HG02678 (cell line): ENCODE measurements around the gene GKN2.
A peak's percentile ranks its signal among the peaks of the same experiment; 100 is the strongest.

ENCODE experiments used
- ATAC-seq: cut with Tn5 transposase; IDR thresholded peaks from one replicate; pipeline ENCODE4 v1.9.1; 2021; ENCODE audit warnings: mild to moderate bottlenecking, moderate library complexity; ENCODE audit not compliant: unreplicated experiment

Gene GKN2

GRCh38 chr2:68921646-68922045 lies 31.0 kb downstream of the GKN2 start:
- ATAC-seq: no peak

- no peak for ATAC-seq
Measured at GRCh38 chr2:68920481-68921170, 32.1 kb downstream of the GKN2 start.

GRCh38 chr2:68918497-68918896 lies 34.2 kb downstream of the GKN2 start:
- no peak for ATAC-seq

- ATAC-seq: no peak
Measured at GRCh38 chr2:68917034-68917718, 35.5 kb downstream of the GKN2 start.

GRCh38 chr2:68916226-68916625 lies 36.5 kb downstream of the GKN2 start:
- no peak for ATAC-seq

- ATAC-seq: no peak
Measured at GRCh38 chr2:68915393-68915792, 37.3 kb downstream of the GKN2 start.

- no peak for ATAC-seq
Measured at GRCh38 chr2:68913359-68913758, 39.3 kb downstream of the GKN2 start.

- ATAC-seq: no peak
Measured at GRCh38 chr2:68912732-68913131, 40.0 kb downstream of the GKN2 start.

- ATAC-seq: no peak
Measured at GRCh38 chr2:68912111-68912510, 40.6 kb downstream of the GKN2 start.

GRCh38 chr2:68911709-68912108 lies 41.0 kb downstream of the GKN2 start:
- ATAC-seq: no peak

GRCh38 chr2:68911246-68911645 lies 41.4 kb downstream of the GKN2 start:
- no peak for ATAC-seq

GRCh38 chr2:68909793-68910674 lies 42.7 kb downstream of the GKN2 start:
- peak; percentile 50 for ATAC-seq

- ATAC-seq: peak; percentile 96
Measured at GRCh38 chr2:68908392-68908970, 44.2 kb downstream of the GKN2 start.

GRCh38 chr2:68907920-68908253 lies 44.8 kb downstream of the GKN2 start:
- peak; percentile 10 for ATAC-seq

GRCh38 chr2:68907232-68907919 lies 45.3 kb downstream of the GKN2 start:
- no peak for ATAC-seq

- ATAC-seq: no peak
Measured at GRCh38 chr2:68906716-68907115, 46.0 kb downstream of the GKN2 start.

GRCh38 chr2:68905116-68905515 lies 47.6 kb downstream of the GKN2 start:
- no peak for ATAC-seq

GRCh38 chr2:68901561-68901960 lies 51.1 kb downstream of the GKN2 start:
- no peak for ATAC-seq

- ATAC-seq: no peak
Measured at GRCh38 chr2:68901199-68901514, 51.5 kb downstream of the GKN2 start.

- ATAC-seq: no peak
Measured at GRCh38 chr2:68900496-68901198, 52.0 kb downstream of the GKN2 start.
